Brain microvascular endothelial cell (primary cell): Measurements from ENCODE around the gene FBXO38.
A peak's percentile ranks its signal among the peaks of the same experiment; 100 is the strongest.

ENCODE experiments used
- DNase-seq: peaks from one replicate; pipeline ENCODE4 v3.0.0-alpha.2; 2020
- H3K27ac ChIP-seq: fragments of 250-450 bp; sonication (Bioruptor Pico); 2 replicates; pipeline ENCODE4 v1.5.1; 2020; ENCODE audit warnings: mild to moderate bottlenecking, moderate library complexity
- H3K27me3 ChIP-seq: fragments of 250-450 bp; sonication (Bioruptor Pico); replicated peaks from 2 replicates; pipeline ENCODE4 v1.5.1; 2020; ENCODE audit warnings: mild to moderate bottlenecking
- H3K36me3 ChIP-seq: fragments of 250-450 bp; sonication (Bioruptor Pico); replicated peaks from 2 replicates; pipeline ENCODE4 v1.5.1; 2020; ENCODE audit warnings: mild to moderate bottlenecking
- H3K4me3 ChIP-seq: 2 replicates; pipeline ENCODE4 v1.5.1; 2011; ENCODE audit warnings: low read depth, mild to moderate bottlenecking, control low read depth, low read length, moderate library complexity
- in situ Hi-C: cut with HindIII; loops from 2 replicates; pipeline ENCODE4 v1.10.0; 2017; ENCODE audit warnings: low sequenced_read_pairs, low pct_ligation_motif_present
- TF ChIP-seq, protein P1 (sequence below): IDR thresholded peaks from 2 replicates; pipeline ENCODE4 v1.5.1; 2011; ENCODE audit warnings: low read depth, mild to moderate bottlenecking, moderate library complexity, low read length, control low read depth, inconsistent platforms; ENCODE audit errors: missing control alignments

FBXO38 gene

DNA sequence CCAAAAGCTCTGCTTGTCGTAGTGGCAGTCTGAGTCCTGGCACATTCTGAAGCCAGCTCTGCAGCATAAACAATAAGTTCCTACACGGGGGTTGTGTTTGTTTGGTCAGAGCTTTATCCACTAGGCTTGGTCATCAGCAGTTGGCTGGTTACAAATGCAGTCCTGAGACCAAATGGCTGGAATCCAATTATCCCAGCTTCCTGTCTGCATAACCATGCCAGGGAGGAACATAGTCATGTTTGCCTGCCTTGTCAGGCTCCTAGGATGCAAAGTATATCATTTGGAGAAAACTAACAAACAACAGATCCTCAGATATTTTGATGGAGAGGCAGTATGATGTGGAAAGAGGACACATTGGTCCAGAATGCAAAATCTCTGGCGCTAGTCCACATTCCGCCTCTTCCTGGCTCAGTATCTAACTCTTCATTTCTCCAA, 85.8 kb downstream of the FBXO38 start:
- no peak overlapping the region for H3K27ac ChIP-seq
- in situ Hi-C loops = no loop called here
- no peak overlapping the region for H3K4me3 ChIP-seq
- H3K36me3 ChIP-seq = no peaks in the 10 kb centered on the region
- no peaks in the 10 kb centered on the region for H3K27me3 ChIP-seq
- peak; percentile 45 for DNase-seq
- TF ChIP-seq, protein P1, sequence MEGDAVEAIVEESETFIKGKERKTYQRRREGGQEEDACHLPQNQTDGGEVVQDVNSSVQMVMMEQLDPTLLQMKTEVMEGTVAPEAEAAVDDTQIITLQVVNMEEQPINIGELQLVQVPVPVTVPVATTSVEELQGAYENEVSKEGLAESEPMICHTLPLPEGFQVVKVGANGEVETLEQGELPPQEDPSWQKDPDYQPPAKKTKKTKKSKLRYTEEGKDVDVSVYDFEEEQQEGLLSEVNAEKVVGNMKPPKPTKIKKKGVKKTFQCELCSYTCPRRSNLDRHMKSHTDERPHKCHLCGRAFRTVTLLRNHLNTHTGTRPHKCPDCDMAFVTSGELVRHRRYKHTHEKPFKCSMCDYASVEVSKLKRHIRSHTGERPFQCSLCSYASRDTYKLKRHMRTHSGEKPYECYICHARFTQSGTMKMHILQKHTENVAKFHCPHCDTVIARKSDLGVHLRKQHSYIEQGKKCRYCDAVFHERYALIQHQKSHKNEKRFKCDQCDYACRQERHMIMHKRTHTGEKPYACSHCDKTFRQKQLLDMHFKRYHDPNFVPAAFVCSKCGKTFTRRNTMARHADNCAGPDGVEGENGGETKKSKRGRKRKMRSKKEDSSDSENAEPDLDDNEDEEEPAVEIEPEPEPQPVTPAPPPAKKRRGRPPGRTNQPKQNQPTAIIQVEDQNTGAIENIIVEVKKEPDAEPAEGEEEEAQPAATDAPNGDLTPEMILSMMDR = no peak

DNA sequence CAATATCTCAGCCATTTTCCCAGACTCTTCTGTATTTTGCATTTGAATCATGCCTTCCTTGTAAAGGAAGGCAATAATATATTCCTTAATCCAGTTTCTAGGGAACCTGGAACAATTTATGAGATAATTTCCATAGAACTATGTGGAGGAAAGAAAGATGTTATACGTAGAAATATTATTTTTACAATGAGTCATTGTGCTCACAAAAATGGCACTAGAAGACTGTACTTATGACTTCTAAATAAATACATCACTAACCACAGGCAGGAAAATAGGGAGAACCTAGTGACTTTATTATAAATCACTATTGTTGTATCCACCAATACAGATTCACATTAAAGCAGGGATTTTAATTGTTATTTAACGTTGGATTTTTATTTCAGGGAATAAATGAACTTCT, 87.6 kb downstream of the FBXO38 start:
- H3K27ac ChIP-seq = no peak overlapping the region
- no peak for DNase-seq
- TF ChIP-seq, protein P1 = no peak
- no peaks in the 10 kb centered on the region for H3K27me3 ChIP-seq
- H3K36me3 ChIP-seq = no peaks in the 10 kb centered on the region
- no peak overlapping the region for H3K4me3 ChIP-seq
- in situ Hi-C loops = no loop called here

DNA sequence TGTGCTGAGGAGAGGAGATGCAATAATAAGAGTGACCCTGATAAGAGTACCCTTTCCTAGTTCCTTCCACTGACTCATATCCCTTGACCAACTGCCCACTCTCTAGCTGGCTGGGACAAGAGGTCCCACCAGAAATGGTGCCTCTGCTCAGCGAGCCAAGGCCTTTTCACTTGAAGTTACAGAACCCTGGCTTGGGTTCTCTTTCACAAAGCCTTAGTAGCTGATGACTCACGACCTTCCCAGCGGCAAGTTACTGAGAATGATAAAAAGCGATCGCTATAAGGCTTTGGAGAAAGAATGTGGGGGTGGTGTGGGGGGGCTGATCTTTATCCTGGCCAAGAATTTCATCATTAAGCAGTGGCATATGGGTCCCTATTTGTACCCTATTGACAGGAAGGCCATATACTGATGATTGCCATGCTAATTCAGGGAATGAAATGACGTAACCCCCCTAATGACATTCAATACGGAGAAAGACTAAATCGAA, 90.3 kb downstream of the FBXO38 start:
- Histone ChIP-seq H3K4me3 (no peak overlapping the region), H3K27me3 (no peaks in the 10 kb centered on the region), H3K36me3 (no peaks in the 10 kb centered on the region), H3K27ac (no peak overlapping the region)
- TF ChIP-seq, protein P1 = no peak
- DNase-seq = peak; percentile 33
- in situ Hi-C loops = no loop called here

DNA sequence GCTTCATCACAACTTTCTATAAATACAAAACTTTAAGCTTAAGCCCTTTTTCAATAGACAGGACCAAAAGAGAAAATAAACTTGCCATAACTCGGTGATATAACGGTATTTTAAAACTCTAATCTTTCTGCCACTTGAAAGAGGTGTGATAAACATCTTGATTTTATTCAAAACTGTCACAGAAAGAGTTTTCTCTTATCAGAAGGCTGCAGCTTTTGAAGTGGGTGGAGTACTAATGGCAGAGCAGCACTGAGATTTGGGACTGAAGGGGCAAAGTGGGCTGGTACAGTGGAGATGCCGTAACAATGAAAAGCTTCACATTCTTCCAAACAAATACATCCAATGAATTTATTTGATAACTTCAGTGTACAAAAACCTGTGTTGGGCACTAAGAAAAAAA, 92.5 kb downstream of the FBXO38 start:
- no peak overlapping the region for H3K4me3 ChIP-seq
- TF ChIP-seq, protein P1 = no peak
- no peaks in the 10 kb centered on the region for H3K36me3 ChIP-seq
- DNase-seq = no peak
- in situ Hi-C loops = no loop called here
- no peaks in the 10 kb centered on the region for H3K27me3 ChIP-seq
- H3K27ac ChIP-seq = no peak overlapping the region

DNA sequence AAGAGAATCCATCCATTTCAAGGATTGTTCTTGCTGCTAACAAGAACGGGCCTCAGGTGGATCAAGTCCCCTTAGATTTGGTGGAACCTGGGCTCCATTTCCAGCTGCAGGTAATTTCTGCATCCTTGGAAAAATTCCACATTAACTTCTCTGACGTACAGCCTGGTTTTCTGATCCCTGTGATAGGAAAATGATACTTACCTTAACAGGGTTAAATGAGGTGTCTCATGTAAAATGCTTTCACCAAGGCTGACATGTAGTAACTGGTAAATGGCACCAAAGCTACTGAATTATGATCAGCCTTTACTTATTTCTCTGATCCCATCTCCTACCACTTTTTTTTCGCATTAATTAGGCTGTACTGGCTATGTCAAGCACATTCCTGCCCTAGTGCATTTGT, 93.7 kb downstream of the FBXO38 start:
- Histone ChIP-seq H3K27me3 (no peaks in the 10 kb centered on the region), H3K27ac (no peak overlapping the region), H3K36me3 (no peaks in the 10 kb centered on the region), H3K4me3 (no peak overlapping the region)
- no peak for DNase-seq
- in situ Hi-C loops = no loop called here
- TF ChIP-seq, protein P1 = no peak

DNA sequence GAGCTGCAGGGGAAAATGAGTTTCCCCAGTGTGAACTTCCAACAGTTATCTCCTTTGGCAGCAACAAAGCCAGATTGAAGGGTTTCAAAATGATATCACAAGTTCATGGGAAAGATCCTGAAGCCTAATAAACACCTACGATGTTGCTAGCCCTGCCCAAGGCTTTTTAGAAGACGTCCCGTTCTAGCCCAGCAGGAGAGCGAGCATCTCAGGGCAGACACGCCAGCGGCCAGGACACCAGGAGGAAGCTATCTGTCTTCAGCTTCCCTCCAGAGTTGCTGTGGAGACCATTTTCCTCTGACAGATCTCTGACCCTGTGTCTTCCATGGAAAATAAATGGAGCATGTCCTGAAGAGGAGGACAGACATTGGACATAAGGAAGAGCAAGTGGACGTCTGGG, 98.4 kb downstream of the FBXO38 start:
- in situ Hi-C loops = no loop called here
- H3K36me3 ChIP-seq = no peaks in the 10 kb centered on the region
- no peak for DNase-seq
- no peaks in the 10 kb centered on the region for H3K27me3 ChIP-seq
- H3K4me3 ChIP-seq = no peak overlapping the region
- TF ChIP-seq, protein P1 = no peak
- H3K27ac ChIP-seq = no peak overlapping the region
